GM13976 (cell line): Measurements from ENCODE around the gene POU5F1.
A peak's percentile ranks its signal among the peaks of the same experiment; 100 is the strongest.
"Not testable (repeated sequence)": the region's sequence is repeated elsewhere in the genome, so short reads cannot be mapped to it uniquely, and the experiment has no call there.

Experiments
- DNase-seq: peaks from one replicate; pipeline ENCODE4 v3.0.0; 2012; ENCODE audit warnings: low spot score
- in situ Hi-C: fragments of 300-500 bp; cut with MboI; formaldehyde crosslinking; loops from one replicate; pipeline ENCODE4 v1.12.0; 2022; ENCODE audit warnings: low sequenced_read_pairs, mixed read lengths, inconsistent platforms; ENCODE audit not compliant: unreplicated experiment
- TF ChIP-seq, protein P1 (sequence below): IDR thresholded peaks from 2 replicates; pipeline ENCODE4 v1.5.1; 2012; ENCODE audit warnings: borderline replicate concordance, mild to moderate bottlenecking; ENCODE audit not compliant: insufficient read depth; ENCODE audit errors: extremely low read depth, missing control alignments, control extremely low read depth

The POU5F1 gene

DNA sequence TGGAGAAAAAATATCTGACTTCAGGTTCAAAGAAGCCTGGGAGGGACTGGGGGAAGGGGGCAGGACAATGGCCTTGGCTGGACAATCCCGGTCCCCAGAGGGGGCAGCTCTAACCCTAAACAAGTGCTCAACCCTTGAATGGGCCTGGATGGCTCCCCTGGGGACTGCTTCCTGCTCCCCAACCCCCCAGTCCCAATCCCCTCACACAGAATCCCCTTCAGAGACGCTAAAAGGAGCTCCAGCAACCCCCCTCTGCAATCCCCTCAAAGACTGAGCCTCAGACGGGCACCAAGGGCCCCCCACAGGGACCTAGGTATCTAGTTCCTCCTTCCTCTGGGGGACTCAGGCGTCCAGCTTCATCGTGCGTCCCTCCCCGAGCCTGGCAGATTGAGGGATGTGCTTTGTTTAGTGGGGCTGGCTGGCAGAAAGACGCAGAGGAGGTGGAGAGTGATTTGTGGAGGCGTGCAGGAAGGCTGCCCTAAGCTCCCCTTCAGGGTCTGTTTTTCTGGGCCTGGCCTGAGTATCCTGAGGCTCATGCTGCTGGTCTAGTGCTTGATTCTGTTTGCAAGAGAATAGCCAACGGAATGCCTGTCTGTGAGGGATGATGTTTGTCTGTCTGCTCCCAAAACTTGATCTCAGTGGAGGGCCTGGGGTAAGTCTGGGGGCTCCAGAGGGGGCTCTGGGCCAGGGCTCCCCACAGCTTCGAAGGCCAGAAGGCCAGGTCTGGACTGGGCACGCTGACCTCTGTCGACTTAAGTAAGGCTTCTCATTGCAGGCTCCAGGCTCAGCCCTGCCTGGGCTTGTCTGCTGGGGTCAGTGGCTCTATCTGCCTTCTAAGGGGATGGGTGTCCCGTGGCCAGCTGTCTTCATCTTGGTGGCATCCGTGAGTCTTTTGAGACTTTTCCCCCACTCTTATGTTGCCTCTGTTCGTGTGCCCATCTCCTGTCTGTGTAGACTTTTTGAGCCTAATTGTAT, 1.7 kb upstream of the POU5F1 start:
- DNase-seq, result no peak
- in situ Hi-C loops, result no loop called here
- TF ChIP-seq, protein P1, sequence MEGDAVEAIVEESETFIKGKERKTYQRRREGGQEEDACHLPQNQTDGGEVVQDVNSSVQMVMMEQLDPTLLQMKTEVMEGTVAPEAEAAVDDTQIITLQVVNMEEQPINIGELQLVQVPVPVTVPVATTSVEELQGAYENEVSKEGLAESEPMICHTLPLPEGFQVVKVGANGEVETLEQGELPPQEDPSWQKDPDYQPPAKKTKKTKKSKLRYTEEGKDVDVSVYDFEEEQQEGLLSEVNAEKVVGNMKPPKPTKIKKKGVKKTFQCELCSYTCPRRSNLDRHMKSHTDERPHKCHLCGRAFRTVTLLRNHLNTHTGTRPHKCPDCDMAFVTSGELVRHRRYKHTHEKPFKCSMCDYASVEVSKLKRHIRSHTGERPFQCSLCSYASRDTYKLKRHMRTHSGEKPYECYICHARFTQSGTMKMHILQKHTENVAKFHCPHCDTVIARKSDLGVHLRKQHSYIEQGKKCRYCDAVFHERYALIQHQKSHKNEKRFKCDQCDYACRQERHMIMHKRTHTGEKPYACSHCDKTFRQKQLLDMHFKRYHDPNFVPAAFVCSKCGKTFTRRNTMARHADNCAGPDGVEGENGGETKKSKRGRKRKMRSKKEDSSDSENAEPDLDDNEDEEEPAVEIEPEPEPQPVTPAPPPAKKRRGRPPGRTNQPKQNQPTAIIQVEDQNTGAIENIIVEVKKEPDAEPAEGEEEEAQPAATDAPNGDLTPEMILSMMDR, result no peak

DNA sequence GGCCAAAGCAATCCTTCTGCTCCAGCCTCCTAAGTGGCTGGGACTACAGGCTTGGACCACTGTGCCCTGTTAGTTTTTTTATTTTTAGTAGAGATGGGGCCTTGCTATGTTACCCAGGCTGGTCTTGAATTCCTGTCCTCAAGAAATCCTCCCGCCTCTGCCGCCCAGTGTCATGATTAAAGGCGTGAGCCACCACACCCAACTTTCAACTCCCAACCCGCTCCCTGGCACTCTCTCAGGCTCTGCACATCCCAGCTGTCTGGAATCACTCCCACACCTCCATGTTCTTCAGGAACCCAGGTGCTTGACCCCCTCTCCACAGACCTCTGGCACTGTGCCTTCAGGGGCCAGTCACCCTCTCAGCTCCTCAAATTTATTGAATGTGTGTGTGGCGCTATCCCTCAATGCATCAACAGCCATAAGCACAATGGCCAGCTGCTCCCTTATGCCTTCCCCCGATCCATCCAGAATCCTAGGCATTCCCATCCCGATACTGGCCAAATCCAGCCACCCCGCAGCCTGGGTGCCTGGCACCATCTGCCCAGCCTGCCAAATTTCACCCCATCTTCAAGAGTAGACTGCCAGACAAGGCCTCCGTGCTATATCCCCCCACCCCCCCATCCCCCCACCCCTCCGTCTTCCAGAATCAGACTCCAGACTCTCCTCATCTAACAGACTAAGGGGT, 647 bp upstream of the POU5F1 start:
- TF ChIP-seq, protein P1, result no peak
- DNase-seq, result no peak
- in situ Hi-C loops, result no loop called here

DNA sequence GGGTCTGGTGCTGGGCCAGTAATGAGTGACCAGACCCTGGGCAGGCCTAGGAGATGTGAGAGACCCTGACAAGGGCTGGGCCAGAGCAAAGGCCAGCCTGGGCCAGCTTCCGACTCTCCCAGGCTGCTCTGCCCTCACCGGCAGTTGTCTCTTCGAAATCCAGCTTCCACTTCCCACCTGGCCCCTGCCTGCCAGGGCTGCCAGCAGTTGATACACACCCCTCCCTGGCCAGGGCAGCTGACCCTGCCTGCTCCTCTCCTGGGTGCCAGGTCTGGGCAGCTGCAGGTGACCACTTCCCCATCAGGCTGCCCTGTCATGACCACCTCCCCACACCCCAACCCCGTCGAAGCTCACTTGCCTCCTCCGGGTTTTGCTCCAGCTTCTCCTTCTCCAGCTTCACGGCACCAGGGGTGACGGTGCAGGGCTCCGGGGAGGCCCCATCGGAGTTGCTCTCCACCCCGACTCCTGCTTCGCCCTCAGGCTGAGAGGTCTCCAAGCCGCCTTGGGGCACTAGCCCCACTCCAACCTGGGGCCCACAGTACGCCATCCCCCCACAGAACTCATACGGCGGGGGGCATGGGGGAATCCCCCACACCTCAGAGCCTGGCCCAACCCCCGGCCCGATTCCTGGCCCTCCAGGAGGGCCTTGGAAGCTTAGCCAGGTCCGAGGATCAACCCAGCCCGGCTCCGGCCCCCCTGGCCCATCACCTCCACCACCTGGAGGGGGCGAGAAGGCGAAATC, 453 bp downstream of the POU5F1 start:
- DNase-seq, in situ Hi-C loops: not testable (repeated sequence)

DNA sequence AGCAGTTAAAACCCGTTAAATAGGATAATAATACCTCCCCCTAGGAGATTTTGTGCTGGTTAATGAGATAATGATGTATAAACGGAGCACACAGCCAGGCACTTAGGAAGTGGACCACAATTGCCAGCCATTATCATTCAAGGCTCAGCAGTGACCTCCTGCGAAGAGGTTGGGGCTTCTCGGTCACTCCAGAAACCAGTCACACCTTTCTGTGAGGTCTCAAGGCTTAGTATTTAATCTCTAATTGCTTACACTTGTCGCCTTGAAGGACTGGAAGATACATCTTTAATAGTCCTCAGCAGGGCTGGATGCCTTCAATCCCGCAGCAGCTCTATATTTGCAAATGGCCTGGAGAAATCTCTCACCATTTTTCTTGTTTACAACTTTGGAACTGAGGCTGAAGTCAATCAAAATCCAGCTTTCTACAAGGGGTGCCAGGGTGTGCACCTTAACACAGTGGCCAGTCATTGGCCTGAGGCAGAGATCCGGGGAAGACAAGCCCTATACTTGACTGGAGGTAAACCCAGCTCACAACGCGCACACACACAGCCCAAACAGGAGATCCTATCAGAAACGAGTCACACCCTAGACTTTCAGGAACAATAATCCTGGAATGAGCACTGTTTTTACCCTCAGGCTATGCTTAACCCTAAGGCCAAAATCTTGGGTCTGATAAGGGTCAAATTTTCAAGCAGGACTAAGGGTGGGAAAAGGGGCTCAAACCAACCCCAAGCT, 1.2 kb downstream of the POU5F1 start:
- TF ChIP-seq, protein P1, result no peak
- in situ Hi-C loops, result no loop called here
- no peak for DNase-seq

DNA sequence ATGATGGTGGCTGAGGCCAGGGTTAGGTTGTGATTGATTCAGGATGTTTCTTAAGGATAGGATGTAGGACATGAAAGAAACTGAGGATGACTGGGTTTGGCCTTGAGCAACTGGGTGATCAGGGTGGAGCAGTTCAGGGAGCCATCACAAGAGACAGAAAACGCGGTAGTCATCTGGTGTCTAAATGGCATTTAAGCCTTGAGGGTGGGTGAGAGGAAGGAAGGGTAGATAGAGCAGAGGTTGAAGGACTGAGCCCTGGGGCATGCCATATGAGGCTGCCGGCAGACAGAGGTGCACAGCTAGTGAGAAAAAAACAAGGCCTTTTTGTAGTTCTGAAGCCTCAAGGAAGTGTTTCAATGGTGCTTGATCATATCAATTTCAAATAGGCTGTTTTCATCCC, 1.9 kb downstream of the POU5F1 start:
- no peak for DNase-seq
- in situ Hi-C loops, result no loop called here
- TF ChIP-seq, protein P1, result no peak

DNA sequence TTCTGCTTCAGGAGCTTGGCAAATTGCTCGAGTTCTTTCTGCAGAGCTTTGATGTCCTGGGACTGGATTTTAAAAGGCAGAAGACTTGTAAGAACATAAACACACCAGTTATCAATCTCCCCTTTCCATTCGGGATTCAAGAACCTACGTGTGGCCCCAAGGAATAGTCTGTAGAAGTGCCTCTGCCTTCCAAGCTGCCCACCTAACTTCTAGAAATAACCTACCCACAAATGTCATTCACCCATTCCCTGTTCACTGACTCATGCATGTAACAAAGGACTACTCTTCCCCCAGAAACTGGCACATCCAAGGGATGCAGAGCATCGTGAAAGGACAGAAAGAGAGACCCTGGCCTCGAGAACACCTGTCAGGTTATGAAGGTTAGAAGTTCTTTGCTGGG, 4.5 kb downstream of the POU5F1 start:
- TF ChIP-seq, protein P1, result no peak
- in situ Hi-C loops, result no loop called here
- no peak for DNase-seq

DNA sequence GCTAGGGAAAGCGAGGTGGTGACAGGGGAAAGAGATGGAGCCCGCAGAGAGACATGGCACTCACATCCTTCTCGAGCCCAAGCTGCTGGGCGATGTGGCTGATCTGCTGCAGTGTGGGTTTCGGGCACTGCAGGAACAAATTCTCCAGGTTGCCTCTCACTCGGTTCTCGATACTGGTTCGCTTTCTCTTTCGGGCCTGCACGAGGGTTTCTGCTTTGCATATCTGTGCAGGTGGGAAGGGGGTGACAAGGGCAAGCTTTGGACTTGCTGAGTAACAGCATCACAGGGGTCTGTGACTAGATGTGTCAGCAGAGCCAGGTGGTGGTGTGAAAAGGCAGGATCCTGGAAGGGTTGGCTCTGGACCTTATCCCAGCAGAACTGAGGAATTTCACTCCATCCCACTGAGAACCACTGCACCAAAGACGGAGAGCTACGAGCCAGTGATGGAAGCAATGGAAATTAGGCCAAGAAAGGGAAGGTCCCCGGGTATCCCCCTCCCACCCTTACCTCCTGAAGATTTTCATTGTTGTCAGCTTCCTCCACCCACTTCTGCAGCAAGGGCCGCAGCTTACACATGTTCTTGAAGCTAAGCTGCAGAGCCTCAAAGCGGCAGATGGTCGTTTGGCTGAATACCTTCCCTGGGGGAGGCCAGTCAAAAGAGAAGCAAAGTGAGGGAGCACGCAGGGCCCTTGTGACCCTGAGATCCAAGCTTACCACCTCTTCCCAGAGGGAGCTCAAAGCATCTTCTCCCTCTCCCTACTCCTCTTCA, 5.2 kb downstream of the POU5F1 start:
- DNase-seq, result peak; percentile 66
- in situ Hi-C loops, result not testable (repeated sequence)

DNA sequence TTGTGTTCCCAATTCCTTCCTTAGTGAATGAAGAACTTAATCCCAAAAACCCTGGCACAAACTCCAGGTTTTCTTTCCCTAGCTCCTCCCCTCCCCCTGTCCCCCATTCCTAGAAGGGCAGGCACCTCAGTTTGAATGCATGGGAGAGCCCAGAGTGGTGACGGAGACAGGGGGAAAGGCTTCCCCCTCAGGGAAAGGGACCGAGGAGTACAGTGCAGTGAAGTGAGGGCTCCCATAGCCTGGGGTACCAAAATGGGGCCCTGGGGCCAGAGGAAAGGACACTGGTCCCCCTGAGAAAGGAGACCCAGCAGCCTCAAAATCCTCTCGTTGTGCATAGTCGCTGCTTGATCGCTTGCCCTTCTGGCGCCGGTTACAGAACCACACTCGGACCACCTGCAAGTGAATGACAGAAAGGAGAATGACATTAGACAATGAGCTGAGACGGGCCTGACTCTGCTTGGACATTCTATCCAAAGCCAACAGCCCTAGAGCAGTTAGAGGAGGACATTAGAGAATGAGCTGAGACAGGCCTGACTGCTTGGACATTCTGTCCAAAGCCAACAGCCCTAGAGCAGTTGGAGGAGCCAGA, 5.9 kb downstream of the POU5F1 start:
- DNase-seq, in situ Hi-C loops: not testable (repeated sequence)
